G401 (cell line): ENCODE results near the gene KRTAP10-10. TPM values are rescaled to one million over a fixed set of nuclear protein-coding genes. Genes with fewer than 3 reads are reported as not detected.
"Not testable (repeated sequence)": the region's sequence is repeated elsewhere in the genome, so short reads cannot be mapped to it uniquely, and the experiment has no call there.

Source experiments
- DNase-seq: peaks from one replicate; pipeline ENCODE4 v3.0.0-alpha.2; 2015; ENCODE audit warnings: low spot score
- in situ Hi-C: cut with HindIII; loops from 2 replicates; pipeline ENCODE4 v1.10.0; 2016; ENCODE audit warnings: low sequenced_read_pairs, mixed read lengths
- total RNA-seq: library from RNA; depleted of rRNA; stranded (reverse); fragments of >200 nt; shearing (Covaris generic); gene quantifications from 2 replicates; pipeline ENCODE4 v1.2.3, GENCODE V29; 2014

Gene KRTAP10-10
- total RNA-seq, 1 experiment from 2014 or later: not detected

GRCh38 chr21:44646366-44647221, 9.4 kb downstream of the KRTAP10-10 start, which contains the start of gene KRTAP10-11:
KRTAP10-11 (plus strand) TSS chr21:44646414; CDS start chr21:44646459, 45 bp downstream.
- in situ Hi-C loops: not testable (repeated sequence)
- DNase-seq: peak; percentile 29

DNA sequence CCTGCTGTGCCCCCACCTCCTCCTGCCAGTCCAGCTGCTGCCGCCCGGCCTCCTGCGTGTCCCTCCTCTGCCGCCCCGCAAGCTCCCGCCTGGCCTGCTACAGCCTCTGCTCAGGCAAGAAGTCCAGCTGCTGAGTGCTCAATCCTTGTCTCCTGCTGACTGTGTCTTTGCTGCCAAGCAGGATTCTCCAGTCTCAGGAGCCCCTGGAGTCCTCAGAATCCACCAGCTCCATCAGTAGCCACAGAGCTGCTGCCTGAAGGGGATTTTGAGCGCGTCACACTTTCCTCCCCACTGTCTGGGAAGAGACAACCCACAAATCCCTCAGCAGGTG, 10.0 kb downstream of the KRTAP10-10 start:
- in situ Hi-C loops: no loop called here
- no peak for DNase-seq

DNA sequence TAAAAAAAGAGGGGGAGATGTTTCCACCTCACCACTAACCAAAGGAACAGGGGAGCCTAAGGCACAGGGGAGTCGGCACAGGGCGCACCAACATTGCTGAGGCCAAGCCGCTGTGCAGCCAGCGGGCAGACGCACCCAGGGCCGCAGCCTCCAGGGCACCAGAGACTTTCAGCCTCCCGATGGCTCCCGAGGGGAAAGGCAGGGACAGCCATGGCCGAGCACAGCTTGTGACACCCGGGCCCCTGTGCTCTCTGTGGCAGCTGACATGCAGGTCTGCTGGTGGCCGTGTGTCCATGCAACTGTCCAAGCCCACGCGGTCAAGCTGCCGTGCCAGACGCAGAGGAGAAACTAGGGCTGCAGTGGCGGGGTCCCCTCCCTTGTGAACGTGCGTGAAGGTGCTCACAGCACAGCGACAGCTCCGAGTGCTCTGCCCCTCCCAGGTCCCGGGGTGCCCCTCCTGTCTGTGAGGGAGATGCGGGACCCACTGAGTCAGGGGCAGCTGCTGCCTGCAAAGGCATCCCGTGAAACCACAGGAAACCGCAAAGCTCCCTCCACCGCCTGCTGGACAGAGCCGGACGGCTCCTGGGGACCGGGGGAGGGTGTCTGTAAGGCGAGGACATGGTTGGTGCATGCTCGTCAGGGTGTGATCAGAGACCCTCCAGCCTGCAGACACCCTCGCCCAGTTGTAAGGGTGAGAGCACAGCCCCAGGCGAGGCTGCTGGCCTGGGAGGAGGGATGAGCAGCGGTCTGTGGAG, 11.6 kb downstream of the KRTAP10-10 start:
- no peak for DNase-seq
- in situ Hi-C loops: no loop called here

DNA sequence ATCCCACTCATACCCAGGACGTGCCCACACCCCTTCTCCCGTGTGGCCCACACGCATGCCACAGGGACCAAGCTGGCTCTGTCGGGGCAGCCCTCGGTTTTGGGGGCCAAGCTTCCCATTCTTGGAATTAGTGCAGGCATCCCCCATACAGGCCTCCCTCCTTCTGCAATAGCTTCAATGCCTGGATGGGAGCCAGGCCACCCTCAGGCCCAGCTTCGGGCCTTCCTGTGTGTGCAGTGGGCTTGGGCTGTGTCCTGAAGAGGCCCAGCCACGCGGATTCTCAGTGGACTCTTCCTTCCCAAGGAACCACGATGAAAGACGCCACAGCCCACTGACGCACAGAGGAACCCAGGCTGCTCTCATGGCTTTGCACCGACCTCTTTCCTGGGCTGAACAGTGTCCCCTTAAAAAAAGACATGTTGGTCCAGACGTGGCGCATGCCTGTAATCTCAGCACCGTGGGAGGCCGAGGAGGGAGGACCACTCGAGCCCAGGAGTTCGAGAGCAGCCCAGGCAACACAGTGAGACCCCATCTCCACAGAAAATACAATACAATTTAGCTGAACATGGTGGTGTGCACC, 12.5 kb downstream of the KRTAP10-10 start:
- DNase-seq: no peak
- in situ Hi-C loops: no loop called here

DNA sequence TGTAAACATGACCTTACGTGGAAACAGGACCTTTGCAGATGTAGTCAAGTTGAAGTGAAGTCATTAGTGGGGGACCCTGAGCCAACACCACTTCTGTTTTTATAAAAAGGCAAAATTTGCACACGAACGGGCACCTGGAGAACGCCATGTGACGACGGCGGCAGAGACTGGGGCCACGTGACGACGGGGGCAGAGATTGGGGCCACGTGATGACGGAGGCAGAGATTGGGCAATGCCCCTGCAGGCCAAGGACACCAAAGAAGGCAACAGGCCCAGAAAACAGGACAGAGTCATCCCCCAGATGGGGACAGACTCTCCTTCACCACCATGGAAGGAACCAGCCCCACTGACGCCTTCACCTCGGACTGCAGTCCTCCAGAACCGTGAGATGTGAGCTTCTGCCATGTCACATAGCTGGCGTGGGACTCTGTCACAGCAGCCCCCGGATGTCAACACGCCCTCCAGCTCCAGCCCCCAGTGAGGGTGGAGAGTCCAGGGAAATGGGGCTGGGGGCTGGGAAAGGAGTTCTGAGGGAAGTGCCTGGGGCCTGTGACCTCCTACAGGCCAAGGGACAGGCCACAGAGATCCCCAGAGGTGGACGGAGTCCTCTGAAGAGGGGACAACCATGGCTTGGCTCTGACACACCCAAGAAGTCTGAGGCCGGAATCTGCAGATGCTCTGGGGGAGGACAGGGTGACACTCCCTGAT, 13.3 kb downstream of the KRTAP10-10 start:
- DNase-seq: no peak
- in situ Hi-C loops: no loop called here

DNA sequence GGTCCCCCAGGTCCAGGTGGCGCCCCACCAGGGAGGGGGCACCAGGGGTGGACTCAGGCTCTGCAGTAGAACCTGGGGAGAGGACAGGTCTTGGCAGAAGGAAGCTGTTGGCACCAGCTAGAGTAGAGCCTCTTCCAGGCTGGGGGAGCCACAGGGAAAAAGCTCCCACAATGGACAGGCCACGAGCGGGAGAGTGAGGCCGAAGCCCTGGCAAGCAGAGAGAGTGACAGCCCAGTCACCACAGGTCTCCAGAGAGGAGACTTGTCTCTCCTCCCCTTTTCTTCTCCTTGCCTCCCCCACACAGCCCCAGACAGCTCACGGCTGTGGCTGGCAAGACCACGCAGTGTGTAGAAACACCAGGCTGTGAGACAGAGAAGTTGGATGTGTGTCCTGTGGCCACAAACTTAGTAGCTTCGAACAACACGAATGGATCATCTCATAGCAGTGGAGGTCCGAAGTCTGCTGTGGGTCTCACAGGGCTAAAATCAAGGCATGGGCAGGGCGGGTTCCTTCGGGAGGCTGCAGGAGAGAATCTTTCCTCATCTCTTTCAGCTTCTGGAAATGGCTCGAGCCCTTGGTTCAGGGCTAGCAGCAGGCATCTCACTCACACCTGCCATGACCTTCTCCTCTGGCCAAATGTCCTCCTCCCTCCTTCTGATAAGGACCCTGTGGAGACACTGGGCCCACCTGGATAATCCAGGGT, 14.0 kb downstream of the KRTAP10-10 start:
- in situ Hi-C loops: no loop called here
- DNase-seq: no peak

DNA sequence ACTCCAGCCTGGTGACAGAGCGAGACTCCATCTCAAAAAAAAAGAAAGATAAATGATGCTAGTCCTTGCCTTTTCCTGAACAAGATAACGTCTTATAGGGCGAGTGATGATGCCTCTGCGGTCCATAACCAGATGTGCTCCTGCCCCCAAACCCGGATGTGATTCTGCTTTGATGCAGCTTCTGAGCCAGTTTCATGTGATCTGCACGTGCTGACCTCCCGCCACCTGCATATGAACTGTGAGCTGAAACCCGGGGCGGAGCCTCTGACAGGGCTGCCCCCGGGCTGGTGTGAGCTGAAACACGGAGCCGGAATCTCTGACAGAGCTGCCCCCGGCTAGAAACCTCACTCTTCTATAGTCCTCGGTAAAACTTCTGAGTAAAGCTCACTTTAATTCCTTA, 16.0 kb downstream of the KRTAP10-10 start:
- in situ Hi-C loops: no loop called here
- DNase-seq: no peak

GRCh38 chr21:44653656-44654575, 16.8 kb downstream of the KRTAP10-10 start:
- in situ Hi-C loops: no loop called here
- DNase-seq: no peak

- in situ Hi-C loops: no loop called here
- no peak for DNase-seq
Observed at GRCh38 chr21:44654576-44655175, 17.5 kb downstream of the KRTAP10-10 start, which contains the start of gene KRTAP12-4. KRTAP12-4 (minus strand) TSS chr21:44654659; CDS start chr21:44654614, 45 bp downstream.

DNA sequence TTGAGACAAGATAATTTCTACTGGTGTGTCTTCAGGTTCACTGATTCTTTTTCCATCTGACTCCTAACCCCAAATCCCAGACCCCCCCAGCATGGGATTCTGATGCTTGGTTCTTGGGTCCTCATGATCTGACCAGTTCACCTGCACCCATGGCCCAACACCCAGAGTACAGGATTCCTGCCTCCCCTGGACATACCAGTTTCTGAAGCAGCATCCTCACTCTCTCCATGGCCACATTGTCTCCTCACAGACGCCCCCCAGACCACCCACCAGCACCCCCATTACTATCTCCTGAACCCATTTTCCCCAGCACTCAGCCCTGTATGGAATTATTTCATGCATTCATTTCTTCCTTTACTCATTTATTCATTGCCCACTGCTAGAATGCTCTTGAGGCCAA, 19.7 kb downstream of the KRTAP10-10 start:
- in situ Hi-C loops: no loop called here

GRCh38 chr21:44657635-44658540, 20.7 kb downstream of the KRTAP10-10 start, which contains the start of gene KRTAP12-3:
KRTAP12-3 (plus strand) TSS chr21:44657932; CDS start chr21:44657980, 48 bp downstream.
- in situ Hi-C loops: no loop called here
- no peak for DNase-seq

More for the DNA sequence above, 19.7 kb downstream of the KRTAP10-10 start:
- DNase-seq: no peak

GRCh38 chr21:44658541-44658910, 21.4 kb downstream of the KRTAP10-10 start:
- no peak for DNase-seq
- in situ Hi-C loops: no loop called here

GRCh38 chr21:44658913-44659595, 21.9 kb downstream of the KRTAP10-10 start:
- in situ Hi-C loops: no loop called here
- no peak for DNase-seq

- in situ Hi-C loops: not testable (repeated sequence)
Observed at GRCh38 chr21:44661567-44661966, 24.4 kb downstream of the KRTAP10-10 start.

DNA sequence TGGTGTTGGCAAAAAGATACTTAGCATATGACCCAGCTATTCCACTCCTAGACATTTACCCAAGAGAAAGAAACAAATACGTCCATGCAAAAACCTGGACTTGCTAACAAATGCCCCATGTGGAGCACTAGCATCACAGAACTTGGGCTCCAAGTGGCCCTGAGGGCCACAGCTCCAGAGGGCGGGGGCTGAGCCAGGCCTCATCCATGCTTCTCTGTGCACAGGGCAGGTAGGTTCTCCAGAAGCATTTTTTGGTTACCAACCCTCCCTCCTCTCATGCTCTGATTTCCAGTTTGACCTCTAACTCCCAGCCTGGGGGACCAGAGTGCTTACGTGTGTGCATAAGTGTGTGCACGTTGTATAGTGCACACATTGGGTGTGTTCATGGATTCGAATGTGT, 27.5 kb downstream of the KRTAP10-10 start:
- in situ Hi-C loops: no loop called here
- no peak for DNase-seq

More at GRCh38 chr21:44661567-44661966, 24.4 kb downstream of the KRTAP10-10 start:
- not testable (repeated sequence) for DNase-seq
